GM21619 (cell line): ENCODE results near the gene PANK4.
"Not testable (repeated sequence)": the region's sequence is repeated elsewhere in the genome, so short reads cannot be mapped to it uniquely, and the experiment has no call there.

Experiments used
- ATAC-seq: cut with Tn5 transposase; IDR thresholded peaks from one replicate; pipeline ENCODE4 v1.9.1; 2021; ENCODE audit not compliant: unreplicated experiment

PANK4 gene

GRCh38 chr1:2525920-2526823, at the start of gene PANK4:
TSS of gene PANK4 (minus strand) at chr1:2526596. CDS start at chr1:2526587, 9 bp downstream.
- peak; percentile 75 for ATAC-seq

- ATAC-seq: no peak
Observed at GRCh38 chr1:2574350-2574749, 48.0 kb upstream of the PANK4 start.

- ATAC-seq: no peak
Observed at GRCh38 chr1:2573250-2573920, 47.0 kb upstream of the PANK4 start.

GRCh38 chr1:2571348-2571747, 45.0 kb upstream of the PANK4 start:
- ATAC-seq: no peak

GRCh38 chr1:2570332-2570731, 43.9 kb upstream of the PANK4 start:
- ATAC-seq: no peak

- ATAC-seq: not testable (repeated sequence)
Observed at GRCh38 chr1:2569703-2570102, 43.3 kb upstream of the PANK4 start.

- no peak for ATAC-seq
Observed at GRCh38 chr1:2569060-2569459, 42.7 kb upstream of the PANK4 start.

GRCh38 chr1:2568187-2568816, 41.9 kb upstream of the PANK4 start:
- ATAC-seq: not testable (repeated sequence)

- no peak for ATAC-seq
Observed at GRCh38 chr1:2567083-2567679, 40.8 kb upstream of the PANK4 start.

- no peak for ATAC-seq
Observed at GRCh38 chr1:2566101-2567045, 40.0 kb upstream of the PANK4 start.

- ATAC-seq: no peak
Observed at GRCh38 chr1:2564815-2565374, 38.5 kb upstream of the PANK4 start.

- no peak for ATAC-seq
Observed at GRCh38 chr1:2564006-2564814, 37.8 kb upstream of the PANK4 start.

GRCh38 chr1:2563205-2563604, 36.8 kb upstream of the PANK4 start:
- no peak for ATAC-seq

GRCh38 chr1:2561898-2562895, 35.8 kb upstream of the PANK4 start:
- no peak for ATAC-seq

- no peak for ATAC-seq
Observed at GRCh38 chr1:2561446-2561845, 35.0 kb upstream of the PANK4 start.

- ATAC-seq: no peak
Observed at GRCh38 chr1:2560299-2561073, 34.1 kb upstream of the PANK4 start.
